ENCODE results near the gene CEACAM16.

GRCh38 chr19:44755219-44755618, 56.3 kb downstream of the CEACAM16 start:
- TF ChIP-seq CTCF (conservative IDR thresholded peaks at IDR 0.05) (no peak), EZH2 (IDR thresholded peaks at IDR 0.05; ENCODE audit: low read depth) (no peak)
